IMR-90 (cell line): ENCODE data around the gene A3GALT2. TPM values are rescaled to one million over a fixed set of nuclear protein-coding genes. Genes with fewer than 3 reads are reported as not detected.

ENCODE experiments used
- ATAC-seq: fragments of 200-7000 bp; cut with Tn5 transposase; 2 replicates; pipeline ENCODE4 v1.9.1; 2020; ENCODE audit warnings: low read depth, mild to moderate bottlenecking, moderate library complexity
- BruUV-seq: library from RNA; stranded (reverse); fragments of 400-500 nt; replicated peaks from 2 replicates; lab custom pipeline; 2021; lab: Mats Ljungman, UMichigan
- CTCF ChIA-PET: fragments of 300-600 bp; formaldehyde crosslinking; extraction: SDS; loops from one replicate; lab custom pipeline; 2021; ENCODE audit warnings: antibody characterized with exemption; lab: Yijun Ruan, JAX
- POLR2A ChIA-PET: fragments of 300-600 bp; sonication (Branson Sonifier 250); formaldehyde crosslinking; loops from one replicate; lab custom pipeline; 2022; ENCODE audit warnings: antibody characterized with exemption; ENCODE audit not compliant: unreplicated experiment; lab: Charles Lee
- DNase-seq: peaks from one replicate; pipeline ENCODE4 v3.0.0; 2013
- H2AFZ ChIP-seq: replicated peaks from 2 replicates; pipeline ENCODE3; 2013; ENCODE audit warnings: low read length, mild to moderate bottlenecking; ENCODE audit not compliant: poor library complexity
- H2AK5ac ChIP-seq: 2 replicates; pipeline ENCODE4 v1.6.1; 2013; ENCODE audit warnings: low read depth, low read length, inconsistent platforms
- H2AK9ac ChIP-seq: replicated peaks from 2 replicates; pipeline ENCODE3; 2013; ENCODE audit warnings: mild to moderate bottlenecking, low read depth, low read length, moderate library complexity; ENCODE audit not compliant: poor library complexity
- H2BK120ac ChIP-seq: 2 replicates; pipeline ENCODE4 v1.6.1; 2013; ENCODE audit warnings: low read depth, low read length, inconsistent platforms
- H2BK15ac ChIP-seq: 3 replicates; pipeline ENCODE4 v1.6.1; 2013; ENCODE audit warnings: low read depth, low read length, inconsistent platforms
- H2BK20ac ChIP-seq: 2 replicates; pipeline ENCODE4 v1.6.1; 2013; ENCODE audit warnings: low read depth, mild to moderate bottlenecking, inconsistent platforms, low read length, moderate library complexity
- H2BK5ac ChIP-seq: 2 replicates; pipeline ENCODE4 v1.6.1; 2013; ENCODE audit warnings: mild to moderate bottlenecking, low read depth, low read length, inconsistent platforms; ENCODE audit not compliant: poor library complexity, severe bottlenecking
- H3K14ac ChIP-seq: replicated peaks from 2 replicates; pipeline ENCODE4 v1.6.1; 2013; ENCODE audit warnings: low read depth, low read length, inconsistent platforms
- H3K18ac ChIP-seq: 2 replicates; pipeline ENCODE4 v1.6.1; 2013; ENCODE audit warnings: low read depth, low read length, control low read depth
- H3K23ac ChIP-seq: 2 replicates; pipeline ENCODE4 v1.6.1; 2013; ENCODE audit warnings: low read depth, low read length, inconsistent platforms
- H3K27ac ChIP-seq: 2 replicates; pipeline ENCODE4 v1.5.1; 2013; ENCODE audit warnings: mild to moderate bottlenecking, control low read depth, low read length; ENCODE audit not compliant: insufficient read depth
- H3K27me3 ChIP-seq: 2 replicates; pipeline ENCODE4 v1.6.1; 2013; ENCODE audit warnings: low read length; ENCODE audit not compliant: control insufficient read depth, insufficient read depth
- H3K36me3 ChIP-seq: 2 replicates; pipeline ENCODE4 v1.6.1; 2013; ENCODE audit warnings: low read length, mixed read lengths; ENCODE audit not compliant: control insufficient read depth, insufficient read depth
- H3K4ac ChIP-seq: 2 replicates; pipeline ENCODE4 v1.6.1; 2013; ENCODE audit warnings: low read depth, low read length, inconsistent platforms
- H3K4me1 ChIP-seq: 2 replicates; pipeline ENCODE4 v1.6.1; 2013; ENCODE audit warnings: low read length, mixed read lengths; ENCODE audit not compliant: control insufficient read depth, insufficient read depth
- H3K4me2 ChIP-seq: 2 replicates; pipeline ENCODE4 v1.6.1; 2013; ENCODE audit warnings: low read depth, mild to moderate bottlenecking, control low read depth, low read length, moderate library complexity
- H3K4me3 ChIP-seq: 2 replicates; pipeline ENCODE4 v1.5.1; 2013; ENCODE audit warnings: low read depth, mild to moderate bottlenecking, control low read depth, low read length, moderate library complexity; ENCODE audit not compliant: insufficient read depth
- H3K56ac ChIP-seq: 2 replicates; pipeline ENCODE4 v1.6.1; 2013; ENCODE audit warnings: low read length, inconsistent platforms; ENCODE audit not compliant: insufficient read depth; ENCODE audit errors: extremely low read depth
- H3K79me1 ChIP-seq, 2 experiments: 2 replicates each; pipeline ENCODE4 v1.6.1; 2013; ENCODE audit warnings: low read length in 2 of 2, inconsistent platforms in 1 of 2, low read depth in 1 of 2
- H3K9ac ChIP-seq: 2 replicates; pipeline ENCODE4 v1.6.1; 2013; ENCODE audit warnings: low read depth, low read length, control low read depth
- H3K9me1 ChIP-seq: 2 replicates; pipeline ENCODE4 v1.6.1; 2013; ENCODE audit warnings: low read length, inconsistent platforms; ENCODE audit not compliant: insufficient read depth
- H3K9me3 ChIP-seq: 2 replicates; pipeline ENCODE4 v1.6.1; 2013; ENCODE audit warnings: low read length; ENCODE audit not compliant: control insufficient read depth, insufficient read depth
- H4K20me1 ChIP-seq: 2 replicates; pipeline ENCODE4 v1.6.1; 2013; ENCODE audit warnings: low read length, inconsistent platforms; ENCODE audit not compliant: insufficient read depth
- H4K5ac ChIP-seq: 2 replicates; pipeline ENCODE4 v1.6.1; 2013; ENCODE audit warnings: mild to moderate bottlenecking, low read depth, low read length, control low read depth
- H4K8ac ChIP-seq, 2 experiments: 2 replicates each; pipeline ENCODE4 v1.6.1; 2013; ENCODE audit warnings: low read depth in 2 of 2, low read length in 2 of 2, control low read depth in 1 of 2, inconsistent platforms in 1 of 2
- H4K91ac ChIP-seq: 2 replicates; pipeline ENCODE4 v1.6.1; 2013; ENCODE audit warnings: low read depth, low read length, inconsistent platforms; ENCODE audit not compliant: insufficient read depth
- BHLHE40 ChIP-seq: fragments of 150-350 bp; IDR thresholded peaks from 2 replicates; pipeline ENCODE4 v1.6.1; 2016; ENCODE audit warnings: mild to moderate bottlenecking, low read depth, low read length
- CEBPB ChIP-seq: IDR thresholded peaks from 2 replicates; pipeline ENCODE4 v1.6.1; 2012; ENCODE audit warnings: low read depth, low read length, improper control_type of control experiment
- CHD1 ChIP-seq: IDR thresholded peaks from 2 replicates; pipeline ENCODE4 v1.6.1; 2012; ENCODE audit warnings: low read depth, low read length, improper control_type of control experiment
- CTCF ChIP-seq: conservative IDR thresholded peaks from 2 replicates; pipeline ENCODE4 v1.5.1; 2012; ENCODE audit warnings: mild to moderate bottlenecking, low read depth, low read length, improper control_type of control experiment
- ELK1 ChIP-seq: fragments of 150-350 bp; IDR thresholded peaks from 2 replicates; pipeline ENCODE4 v1.6.1; 2016; ENCODE audit warnings: low read depth, mild to moderate bottlenecking, low read length, moderate library complexity, borderline replicate concordance
- FOS ChIP-seq: fragments of 150-350 bp; IDR thresholded peaks from 2 replicates; pipeline ENCODE4 v1.6.1; 2016; ENCODE audit warnings: low read depth, low read length
- MAFK ChIP-seq: IDR thresholded peaks from 2 replicates; pipeline ENCODE4 v1.6.1; 2012; ENCODE audit warnings: low read depth, low read length, improper control_type of control experiment
- MAZ ChIP-seq: IDR thresholded peaks from 2 replicates; pipeline ENCODE4 v1.6.1; 2012; ENCODE audit warnings: low read depth, mild to moderate bottlenecking, low read length, improper control_type of control experiment, moderate library complexity, borderline replicate concordance
- MXI1 ChIP-seq: IDR thresholded peaks from 2 replicates; pipeline ENCODE4 v1.6.1; 2012; ENCODE audit warnings: low read depth, mild to moderate bottlenecking, low read length, moderate library complexity, borderline replicate concordance
- NFE2L2 ChIP-seq: fragments of 150-350 bp; IDR thresholded peaks from 2 replicates; pipeline ENCODE4 v1.6.1; 2016; ENCODE audit warnings: low read depth, mild to moderate bottlenecking, low read length
- POLR2A ChIP-seq: IDR thresholded peaks from 2 replicates; pipeline ENCODE4 v1.6.1; 2012; ENCODE audit warnings: mild to moderate bottlenecking, low read depth, low read length
- RAD21 ChIP-seq: IDR thresholded peaks from 2 replicates; pipeline ENCODE4 v1.6.1; 2012; ENCODE audit warnings: low read length, improper control_type of control experiment
- RCOR1 ChIP-seq: IDR thresholded peaks from 2 replicates; pipeline ENCODE4 v1.6.1; 2012; ENCODE audit warnings: mild to moderate bottlenecking, low read length, improper control_type of control experiment; ENCODE audit not compliant: insufficient replicate concordance
- RFX5 ChIP-seq: IDR thresholded peaks from 2 replicates; pipeline ENCODE4 v1.8.0; 2012; ENCODE audit warnings: low read depth, mild to moderate bottlenecking, low read length, moderate library complexity
- SMC3 ChIP-seq: fragments of 150-350 bp; IDR thresholded peaks from 2 replicates; pipeline ENCODE4 v1.6.1; 2016; ENCODE audit warnings: low read depth, mild to moderate bottlenecking, antibody characterized with exemption, low read length, moderate library complexity
- WGBS, 2 experiments: methylation state at CpG; one replicate each; pipeline versions ENCODE4 v1.1.5 to v1.1.7; 2013; ENCODE audit warnings: missing lambda C conversion rate in 2 of 2; ENCODE audit not compliant: insufficient read length in 1 of 2; ENCODE audit errors: extremely low coverage in 2 of 2; 5-methylcytosine and 5-hydroxymethylcytosine counted together
- dilution Hi-C: fragments of 300-500 bp; cut with HindIII; formaldehyde crosslinking; loops from one replicate; pipeline ENCODE4 v1.14.3; 2018; ENCODE audit warnings: low sequenced_read_pairs; ENCODE audit not compliant: unreplicated experiment
- in situ Hi-C: fragments of 300-500 bp; cut with MboI; formaldehyde crosslinking; loops from 3 replicates; pipeline ENCODE4 v1.14.3; 2019; ENCODE audit warnings: low sequenced_read_pairs, inconsistent platforms, mixed read lengths
- intact Hi-C: fragments of 100-400 bp; cut with micrococcal nuclease; formaldehyde crosslinking; loops from 2 replicates; pipeline ENCODE4 v1.10.0; 2022
- polyA plus RNA-seq, 3 experiments: library from polyadenylated mRNA; depleted of rRNA; stranded (reverse); fragments of >200 nt; gene quantifications; 2 replicates each; pipeline ENCODE4 v1.2.3, GENCODE V29; 2012; ENCODE audit warnings: low replicate concordance in 1 of 3
- total RNA-seq: library from RNA; depleted of rRNA; stranded (reverse); fragments of >200 nt; gene quantifications from 2 replicates; pipeline ENCODE4 v1.2.3, GENCODE V29; 2012
- TF ChIP-seq, protein P1 (sequence below): fragments of 150-350 bp; IDR thresholded peaks from 2 replicates; pipeline ENCODE4 v1.6.1; 2017; ENCODE audit warnings: mild to moderate bottlenecking, antibody characterized with exemption, low read length, low read depth

Gene A3GALT2
- total and polyA plus RNA-seq, 2 of the 4 experiments (the other 2 are of a cell fraction) = not detected

- Histone ChIP-seq H3K9me3 (no peaks in the 10 kb centered on the region), H2AK9ac (no peak overlapping the region), H2BK20ac (no peak overlapping the region), H2BK120ac (no peak overlapping the region), H3K4ac (no peak overlapping the region), H3K4me3 (no peak overlapping the region), H3K4me1 (no peaks in the 10 kb centered on the region), H3K23ac (no peak overlapping the region), H2AK5ac (no peak overlapping the region), H2BK15ac (no peak overlapping the region), H3K36me3 (peaks cover 39% of the 10 kb centered on the region), H4K20me1 (no peaks in the 10 kb centered on the region), H3K27me3 (no peaks in the 10 kb centered on the region), H4K8ac (no peak overlapping the region), H3K4me2 (no peak overlapping the region), H3K14ac (no peak overlapping the region), H3K9me1 (peaks cover 4% of the 10 kb centered on the region; the same call in 1 of the 2 replicates), H2BK5ac (no peak overlapping the region), H4K5ac (no peak overlapping the region), H3K9ac (no peak overlapping the region), H3K56ac (no peak overlapping the region), H3K18ac (no peak overlapping the region), H4K91ac (no peak overlapping the region), H3K79me1 (peaks cover 0 to 4% of the 10 kb centered on the region in 2 experiments; a peak in 1 of 4 replicates), H3K27ac (no peak overlapping the region), H2AFZ (no peak overlapping the region)
- ATAC-seq (no peak), DNase-seq (no peak)
- ChIA-PET POLR2A (no interaction called here), CTCF (interaction anchor here (1.2 kb wide), 1 partner anchor 12 kb away, joined by 3 read pairs; no protein-coding TSS in a partner anchor)
- TF ChIP-seq MXI1 (no peak), MAFK (no peak), RCOR1 (no peak), RAD21 (no peak), RFX5 (no peak), CEBPB (no peak), CTCF (no peak), SMC3 (no peak), BHLHE40 (no peak), NFE2L2 (no peak), FOS (no peak), POLR2A (no peak), MAZ (no peak), CHD1 (no peak), ELK1 (no peak)
- TF ChIP-seq, protein P1, sequence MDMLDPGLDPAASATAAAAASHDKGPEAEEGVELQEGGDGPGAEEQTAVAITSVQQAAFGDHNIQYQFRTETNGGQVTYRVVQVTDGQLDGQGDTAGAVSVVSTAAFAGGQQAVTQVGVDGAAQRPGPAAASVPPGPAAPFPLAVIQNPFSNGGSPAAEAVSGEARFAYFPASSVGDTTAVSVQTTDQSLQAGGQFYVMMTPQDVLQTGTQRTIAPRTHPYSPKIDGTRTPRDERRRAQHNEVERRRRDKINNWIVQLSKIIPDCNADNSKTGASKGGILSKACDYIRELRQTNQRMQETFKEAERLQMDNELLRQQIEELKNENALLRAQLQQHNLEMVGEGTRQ = no peak
- in situ Hi-C loops (no loop called here), intact Hi-C loops (loop anchor here (10.0 kb wide), 1 partner anchor 179 kb away; no protein-coding TSS in a partner anchor), dilution Hi-C loops (no loop called here)
- BruUV-seq = no TSS peak
- no CpG with 5 or more reads among the region's 6 CpGs for WGBS, 2 experiments
Observed at GRCh38 chr1:33284049-33284448, 36.8 kb downstream of the A3GALT2 start.
